HEK293T (cell line): Measurements from ENCODE around the gene TMC6.

Source experiments
- ARNT ChIP-seq: fragments of 450-650 bp; IDR thresholded peaks from 2 replicates; pipeline ENCODE4 v1.6.1; 2017; ENCODE audit warnings: mild to moderate bottlenecking
- BHLHE40 ChIP-seq: fragments of 450-650 bp; IDR thresholded peaks from 2 replicates; pipeline ENCODE4 v1.6.1; 2016; ENCODE audit warnings: mild to moderate bottlenecking, moderate library complexity, borderline replicate concordance
- CTBP1 ChIP-seq: fragments of 450-650 bp; IDR thresholded peaks from 2 replicates; pipeline ENCODE4 v1.6.1; 2016; ENCODE audit warnings: borderline replicate concordance
- FOXK2 ChIP-seq: fragments of 450-650 bp; IDR thresholded peaks from 2 replicates; pipeline ENCODE4 v1.6.1; 2016; ENCODE audit warnings: mild to moderate bottlenecking
- FOXM1 ChIP-seq: fragments of 450-650 bp; IDR thresholded peaks from 2 replicates; pipeline ENCODE4 v1.6.1; 2017; ENCODE audit warnings: mild to moderate bottlenecking, borderline replicate concordance
- LEF1 ChIP-seq: fragments of 450-650 bp; IDR thresholded peaks from 2 replicates; pipeline ENCODE4 v1.6.1; 2017; ENCODE audit warnings: mild to moderate bottlenecking, borderline replicate concordance
- NFRKB ChIP-seq: fragments of 450-650 bp; IDR thresholded peaks from 2 replicates; pipeline ENCODE4 v1.6.1; 2016; ENCODE audit warnings: mild to moderate bottlenecking, moderate library complexity
- SP1 ChIP-seq: fragments of 450-650 bp; IDR thresholded peaks from 2 replicates; pipeline ENCODE4 v1.6.1; 2017
- SUZ12 ChIP-seq: fragments of 450-650 bp; IDR thresholded peaks from 2 replicates; pipeline ENCODE4 v1.6.1; 2016; ENCODE audit warnings: mild to moderate bottlenecking
- TARDBP ChIP-seq: fragments of 450-650 bp; IDR thresholded peaks from 2 replicates; pipeline ENCODE4 v1.6.1; 2016
- ZNF384 ChIP-seq: fragments of 450-650 bp; IDR thresholded peaks from 2 replicates; pipeline ENCODE4 v1.6.1; 2016
- TF ChIP-seq, protein P1 (sequence below): fragments of 450-650 bp; IDR thresholded peaks from 2 replicates; pipeline ENCODE4 v1.6.1; 2016

DNA sequence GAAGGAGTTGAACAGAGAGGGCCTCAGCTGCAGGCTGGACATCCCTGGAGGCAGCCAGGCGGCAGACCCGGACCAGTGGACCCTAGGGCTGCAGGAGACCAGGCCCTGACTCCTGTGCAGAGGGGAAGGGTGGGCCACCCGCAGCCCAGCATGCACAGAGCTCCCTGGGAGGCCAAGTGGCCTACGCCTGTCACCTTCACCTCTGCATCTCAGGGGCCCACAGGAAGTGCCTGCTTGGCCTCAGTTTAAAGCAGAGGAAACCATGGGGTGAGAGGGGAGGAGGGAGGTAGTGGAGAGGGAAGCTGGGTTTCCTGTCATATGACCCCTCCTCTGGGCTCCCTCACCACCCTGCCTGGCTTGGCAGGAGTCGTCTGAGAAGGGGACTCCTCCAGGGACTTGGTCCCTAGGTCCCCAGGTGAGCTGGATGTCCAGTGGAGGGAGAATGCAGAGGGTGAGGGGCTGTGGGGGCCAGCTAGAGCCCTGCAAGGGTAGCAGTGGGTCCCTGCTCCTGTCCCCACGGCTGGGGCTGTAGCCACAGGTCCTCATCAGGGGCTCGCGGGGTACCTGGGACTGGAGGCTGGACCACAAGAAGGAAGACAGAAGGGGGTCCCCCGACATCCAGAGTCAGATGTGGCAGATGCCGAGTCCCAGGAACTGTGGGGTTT lies 2.0 kb upstream of the TMC6 start, which contains the start of gene TMC8:
- TF ChIP-seq, protein P1, sequence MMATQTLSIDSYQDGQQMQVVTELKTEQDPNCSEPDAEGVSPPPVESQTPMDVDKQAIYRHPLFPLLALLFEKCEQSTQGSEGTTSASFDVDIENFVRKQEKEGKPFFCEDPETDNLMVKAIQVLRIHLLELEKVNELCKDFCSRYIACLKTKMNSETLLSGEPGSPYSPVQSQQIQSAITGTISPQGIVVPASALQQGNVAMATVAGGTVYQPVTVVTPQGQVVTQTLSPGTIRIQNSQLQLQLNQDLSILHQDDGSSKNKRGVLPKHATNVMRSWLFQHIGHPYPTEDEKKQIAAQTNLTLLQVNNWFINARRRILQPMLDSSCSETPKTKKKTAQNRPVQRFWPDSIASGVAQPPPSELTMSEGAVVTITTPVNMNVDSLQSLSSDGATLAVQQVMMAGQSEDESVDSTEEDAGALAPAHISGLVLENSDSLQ: no peak
- TF ChIP-seq CTBP1 (no peak), ZNF384 (no peak), BHLHE40 (no peak), FOXK2 (no peak), SUZ12 (no peak), SP1 (no peak), TARDBP (no peak), LEF1 (no peak), ARNT (no peak), FOXM1 (no peak), NFRKB (no peak)
